WI38 (cell line): ENCODE measurements around the gene RIPK4.

Source experiments
- H3K4me3 ChIP-seq: 2 replicates; pipeline ENCODE4 v1.5.1; 2011; ENCODE audit warnings: low read depth, mild to moderate bottlenecking, control low read depth, low read length
- TF ChIP-seq, protein P1 (sequence below): IDR thresholded peaks from 2 replicates; pipeline ENCODE4 v1.5.1; 2012; ENCODE audit warnings: low read depth, mild to moderate bottlenecking, control low read depth, low read length

Gene RIPK4

DNA sequence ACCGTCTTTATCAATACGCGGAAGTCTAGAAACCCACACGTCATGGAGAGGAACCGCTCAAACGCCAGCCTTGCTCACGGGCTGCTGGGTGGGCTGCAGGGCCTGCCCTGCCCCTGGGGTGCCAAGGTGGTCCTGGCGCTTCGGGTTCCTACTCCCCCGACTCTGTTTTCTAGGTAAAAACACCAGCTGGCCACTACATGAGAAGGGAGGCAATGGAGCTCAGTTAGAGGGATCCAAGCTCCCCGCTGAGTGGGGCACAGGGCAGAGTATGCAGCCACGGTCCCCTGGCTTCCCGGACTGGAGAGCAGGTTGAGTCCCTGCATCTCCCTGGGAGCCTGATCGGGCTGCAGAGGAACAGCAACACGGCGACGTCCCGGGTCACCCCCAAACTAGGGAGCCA is 41.2 kb upstream of the RIPK4 start:
- TF ChIP-seq, protein P1, sequence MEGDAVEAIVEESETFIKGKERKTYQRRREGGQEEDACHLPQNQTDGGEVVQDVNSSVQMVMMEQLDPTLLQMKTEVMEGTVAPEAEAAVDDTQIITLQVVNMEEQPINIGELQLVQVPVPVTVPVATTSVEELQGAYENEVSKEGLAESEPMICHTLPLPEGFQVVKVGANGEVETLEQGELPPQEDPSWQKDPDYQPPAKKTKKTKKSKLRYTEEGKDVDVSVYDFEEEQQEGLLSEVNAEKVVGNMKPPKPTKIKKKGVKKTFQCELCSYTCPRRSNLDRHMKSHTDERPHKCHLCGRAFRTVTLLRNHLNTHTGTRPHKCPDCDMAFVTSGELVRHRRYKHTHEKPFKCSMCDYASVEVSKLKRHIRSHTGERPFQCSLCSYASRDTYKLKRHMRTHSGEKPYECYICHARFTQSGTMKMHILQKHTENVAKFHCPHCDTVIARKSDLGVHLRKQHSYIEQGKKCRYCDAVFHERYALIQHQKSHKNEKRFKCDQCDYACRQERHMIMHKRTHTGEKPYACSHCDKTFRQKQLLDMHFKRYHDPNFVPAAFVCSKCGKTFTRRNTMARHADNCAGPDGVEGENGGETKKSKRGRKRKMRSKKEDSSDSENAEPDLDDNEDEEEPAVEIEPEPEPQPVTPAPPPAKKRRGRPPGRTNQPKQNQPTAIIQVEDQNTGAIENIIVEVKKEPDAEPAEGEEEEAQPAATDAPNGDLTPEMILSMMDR: no peak
- H3K4me3 ChIP-seq: no peak overlapping the region

DNA sequence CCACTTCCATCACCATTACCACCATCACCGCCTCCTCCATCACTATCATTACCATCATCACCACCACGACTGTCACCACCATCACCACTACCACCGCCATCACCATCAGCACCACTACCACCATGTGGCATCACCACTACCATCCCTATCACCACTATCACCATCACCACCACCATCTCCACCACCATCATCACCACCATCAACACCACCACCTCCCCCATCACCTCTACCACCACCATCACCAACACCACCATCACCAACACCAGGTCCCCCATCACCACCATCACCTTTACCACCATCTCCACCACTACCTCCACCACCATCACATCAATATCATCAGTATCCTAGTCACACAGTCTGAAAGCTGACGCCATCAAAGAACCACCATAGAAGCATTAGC is 39.9 kb upstream of the RIPK4 start:
- no peak overlapping the region for H3K4me3 ChIP-seq
- TF ChIP-seq, protein P1: no peak

DNA sequence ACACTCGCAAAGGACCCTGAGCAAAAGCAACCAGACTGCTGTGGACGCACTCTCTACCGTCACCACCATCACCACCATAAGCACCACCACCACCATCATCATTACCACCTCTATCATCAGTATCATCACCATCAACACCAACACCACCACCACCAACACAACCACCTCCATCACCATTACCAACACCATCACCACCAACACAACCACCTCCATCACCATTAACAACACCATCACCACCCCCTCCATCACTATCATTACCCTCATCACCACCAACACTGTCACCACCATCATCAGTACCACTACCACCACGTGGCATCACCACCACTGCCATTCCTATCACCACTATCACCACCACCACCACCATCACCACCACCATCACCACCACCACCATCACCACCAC is 38.8 kb upstream of the RIPK4 start:
- TF ChIP-seq, protein P1: no peak
- H3K4me3 ChIP-seq: no peak overlapping the region

DNA sequence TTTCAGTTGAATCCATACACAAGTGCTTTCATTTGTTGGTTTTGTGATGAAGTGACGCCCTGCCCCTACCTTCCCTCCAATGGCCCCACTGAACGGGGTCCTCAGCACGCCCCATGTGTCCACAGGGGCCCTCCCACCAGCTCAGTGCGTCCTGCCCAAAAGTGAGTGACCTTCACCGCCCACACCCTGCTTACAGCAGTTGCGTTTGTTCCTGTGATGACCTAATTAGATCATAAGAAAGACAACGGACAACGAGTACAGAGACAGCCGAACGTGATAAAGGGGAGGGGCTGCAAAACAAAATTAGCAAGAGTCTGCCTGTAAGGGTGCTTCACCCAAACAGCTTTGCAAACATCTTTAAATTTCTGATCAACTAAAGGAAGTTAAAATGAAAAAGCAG is 38.2 kb upstream of the RIPK4 start:
- TF ChIP-seq, protein P1: no peak
- H3K4me3 ChIP-seq: no peak overlapping the region

DNA sequence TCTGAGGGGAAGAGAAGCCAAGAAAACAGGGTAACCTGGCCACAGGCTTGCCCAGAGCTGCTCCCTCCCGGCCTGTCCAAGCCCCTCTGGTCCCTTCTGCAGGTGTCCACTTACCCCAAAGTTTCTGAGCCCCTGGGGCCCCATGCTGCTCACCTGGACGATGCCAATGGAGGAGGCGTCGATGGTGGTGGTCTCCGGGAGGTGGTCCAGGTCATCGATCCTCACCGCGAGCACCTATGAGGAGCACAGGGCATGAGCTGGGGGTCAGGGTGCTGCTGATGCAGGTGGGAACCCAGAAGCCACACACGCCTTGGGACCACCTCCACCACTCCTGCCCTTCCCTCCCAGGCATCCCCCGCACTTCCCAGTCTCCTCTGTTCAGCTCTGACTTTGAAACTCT is 37.5 kb upstream of the RIPK4 start:
- TF ChIP-seq, protein P1: no peak
- H3K4me3 ChIP-seq: no peak overlapping the region

DNA sequence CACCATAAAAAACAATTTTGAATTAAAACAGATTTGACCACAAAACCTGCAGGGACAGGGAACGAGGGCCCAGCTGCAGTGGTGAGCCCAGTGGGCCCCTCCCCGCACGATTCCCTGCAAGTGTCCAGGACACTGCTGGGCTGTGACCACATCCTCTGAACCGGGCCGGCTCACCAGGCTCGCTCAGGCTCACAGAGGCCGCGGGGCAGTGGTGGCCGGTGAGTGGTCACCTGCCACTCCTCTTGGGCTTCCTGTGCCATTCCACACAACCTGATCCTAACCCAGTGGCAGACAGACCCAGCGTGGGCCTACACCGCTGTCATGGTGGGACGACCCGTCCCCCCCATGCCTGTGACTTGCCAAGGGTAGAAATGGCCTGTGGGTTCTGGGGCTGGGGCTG is 36.5 kb upstream of the RIPK4 start:
- TF ChIP-seq, protein P1: no peak
- no peak overlapping the region for H3K4me3 ChIP-seq

DNA sequence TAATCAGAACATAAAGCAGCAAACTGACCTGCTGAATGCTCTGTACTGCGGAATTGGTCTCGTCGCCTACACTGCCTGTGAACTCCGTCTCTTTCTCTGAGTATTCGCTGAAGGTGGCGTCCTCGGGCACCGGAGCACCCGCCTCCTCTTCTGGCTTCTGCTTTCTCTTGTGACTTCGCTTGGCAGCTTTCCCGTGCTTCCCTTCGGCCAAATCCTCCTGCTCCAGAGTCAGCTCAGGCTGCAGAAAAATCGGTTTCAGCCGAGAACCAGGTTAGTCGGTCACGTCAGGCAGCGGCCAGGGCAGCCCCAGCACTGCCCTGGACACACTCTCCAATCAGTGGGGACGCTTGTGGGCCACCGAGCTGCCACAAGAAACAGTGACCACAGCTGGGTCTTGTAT is 35.8 kb upstream of the RIPK4 start:
- TF ChIP-seq, protein P1: no peak
- no peak overlapping the region for H3K4me3 ChIP-seq
